Tibial nerve (tissue), 4 donors: Measurements from ENCODE around the gene TDRKH.

Experiments
- CTCF ChIP-seq, 5 experiments: fragments of 200-600 bp in 3 of 5; fragments of 450-650 bp in 2 of 5; sonication (generic) in 3 of 5; IDR thresholded peaks; one replicate each; pipeline ENCODE4 v1.5.1; 2016 to 2019; ENCODE audit warnings: antibody characterized with exemption in 5 of 5, mild to moderate bottlenecking in 3 of 5, moderate library complexity in 2 of 5
- EP300 ChIP-seq, 2 donors: sonication (generic); formaldehyde crosslinking; IDR thresholded peaks; one replicate each; pipeline ENCODE4 v1.6.1; 2017; ENCODE audit warnings: antibody characterized with exemption in 2 of 2, mild to moderate bottlenecking in 1 of 2
- POLR2A ChIP-seq, 2 donors: fragments of 450-650 bp; IDR thresholded peaks; one replicate each; pipeline ENCODE4 v1.6.1; 2017; ENCODE audit warnings: antibody characterized with exemption in 2 of 2, mild to moderate bottlenecking in 2 of 2, moderate library complexity in 2 of 2

GRCh38 chr1:151839082-151839412 is 48.7 kb upstream of the TDRKH start:
- TF ChIP-seq POLR2A (IDR thresholded peaks at IDR 0.05) (no peak), CTCF (IDR thresholded peaks at IDR 0.05) (no peak), EP300 (IDR thresholded peaks at IDR 0.05) (no peak)
